MCF 10A (cell line): Measurements from ENCODE around the gene LEMD1. TPM values are rescaled to one million over a fixed set of nuclear protein-coding genes. Genes with fewer than 3 reads are reported as not detected.

Experiments
- BruUV-seq: library from RNA; stranded (reverse); fragments of 400-500 nt; replicated peaks from 2 replicates; lab custom pipeline; 2021; lab: Mats Ljungman, UMichigan
- CTCF ChIA-PET: fragments of 300-600 bp; sonication (Branson Sonifier 250); formaldehyde crosslinking; extraction: SDS; loops from one replicate; lab custom pipeline; 2021; ENCODE audit warnings: antibody characterized with exemption, inconsistent platforms; lab: Yijun Ruan, JAX
- POLR2A ChIA-PET: fragments of 300-600, 350-650 bp; sonication (Branson Sonifier 250); formaldehyde crosslinking; extraction: SDS; loops from one replicate; lab custom pipeline; 2020; ENCODE audit warnings: antibody characterized with exemption, inconsistent platforms; lab: Yijun Ruan, JAX
- DNase-seq: peaks from one replicate; pipeline ENCODE4 v3.0.0-alpha.2; 2018; ENCODE audit not compliant: unreplicated experiment
- H3K27ac Mint-ChIP-seq: one replicate; pipeline ENCODE4 v1.8.0; 2022; ENCODE audit warnings: mild to moderate bottlenecking, low read depth, mixed read lengths; ENCODE audit not compliant: unreplicated experiment
- H3K27me3 Mint-ChIP-seq: one replicate; pipeline ENCODE4 v1.8.0; 2022; ENCODE audit warnings: mixed read lengths; ENCODE audit not compliant: insufficient read depth, unreplicated experiment
- H3K36me3 Mint-ChIP-seq: one replicate; pipeline ENCODE4 v1.8.0; 2022; ENCODE audit warnings: mild to moderate bottlenecking, moderate library complexity, mixed read lengths; ENCODE audit not compliant: insufficient read depth, unreplicated experiment
- H3K4me1 Mint-ChIP-seq: one replicate; pipeline ENCODE4 v1.8.0; 2022; ENCODE audit warnings: mixed read lengths; ENCODE audit not compliant: insufficient read depth, unreplicated experiment
- H3K4me3 Mint-ChIP-seq: one replicate; pipeline ENCODE4 v1.8.0; 2022; ENCODE audit warnings: mild to moderate bottlenecking, moderate library complexity, mixed read lengths; ENCODE audit not compliant: unreplicated experiment
- H3K9me3 Mint-ChIP-seq: one replicate; pipeline ENCODE4 v1.8.0; 2022; ENCODE audit warnings: mixed read lengths; ENCODE audit not compliant: unreplicated experiment
- CTCF ChIP-seq: fragments of 200-600 bp; IDR thresholded peaks from one replicate; pipeline ENCODE4 v1.8.0; 2022; ENCODE audit warnings: antibody characterized with exemption, mild to moderate bottlenecking; ENCODE audit not compliant: unreplicated experiment
- intact Hi-C: fragments of 100-400 bp; cut with micrococcal nuclease; formaldehyde crosslinking; loops from 2 replicates; pipeline ENCODE4 v1.14.1; 2022
- total RNA-seq: library from RNA; stranded (reverse); gene quantifications from 2 replicates; pipeline ENCODE4 v1.2.3, GENCODE V29; 2022

The LEMD1 gene
- total RNA-seq, 1 experiment from 2014 or later: 1.4 TPM

GRCh38 chr1:205381305-205381704 lies 40.6 kb downstream of the LEMD1 start:
- peaks cover 6% of the 10 kb centered on the region for H3K4me1 Mint-ChIP-seq
- ChIA-PET CTCF (interaction anchor here (0.5 to 24.9 kb wide), 7 partner anchors 27 to 148 kb away, joined by 3 to 207 read pairs (median 11); no protein-coding TSS in a partner anchor), POLR2A (no interaction called here)
- no peak for DNase-seq
- intact Hi-C loops: no loop called here
- no TSS peak for BruUV-seq
- no peak for TF ChIP-seq CTCF
- no peak overlapping the region for H3K4me3 Mint-ChIP-seq
- no peaks in the 10 kb centered on the region for H3K36me3 Mint-ChIP-seq
- H3K27me3 Mint-ChIP-seq: no peaks in the 10 kb centered on the region
- H3K27ac Mint-ChIP-seq: no peak overlapping the region
- no peaks in the 10 kb centered on the region for H3K9me3 Mint-ChIP-seq

GRCh38 chr1:205380882-205381281 lies 41.0 kb downstream of the LEMD1 start:
- no peak overlapping the region for H3K4me3 Mint-ChIP-seq
- no TSS peak for BruUV-seq
- CTCF ChIA-PET: interaction anchor here (0.8 to 24.9 kb wide), 8 partner anchors 8 to 148 kb away, joined by 3 to 207 read pairs (median 4); no protein-coding TSS in a partner anchor

GRCh38 chr1:205379056-205379455 lies 42.8 kb downstream of the LEMD1 start:
- Mint-ChIP-seq H3K9me3 (no peaks in the 10 kb centered on the region), H3K27ac (no peak overlapping the region), H3K27me3 (no peaks in the 10 kb centered on the region), H3K4me1 (peaks cover 26% of the 10 kb centered on the region), H3K36me3 (no peaks in the 10 kb centered on the region), H3K4me3 (no peak overlapping the region)
- POLR2A ChIA-PET: interaction anchor here (0.5 to 1.1 kb wide), 4 partner anchors 11 to 204 kb away, joined by 3 to 4 read pairs (median 4); no protein-coding TSS in a partner anchor
- no TSS peak for BruUV-seq
- TF ChIP-seq CTCF: no peak
- CTCF ChIA-PET: interaction anchor here (0.5 to 24.9 kb wide), 4 partner anchors 8 to 107 kb away, joined by 3 to 207 read pairs (median 10); no protein-coding TSS in a partner anchor
- intact Hi-C loops: no loop called here
- no peak for DNase-seq

More at GRCh38 chr1:205380882-205381281, 41.0 kb downstream of the LEMD1 start:
- no peak for TF ChIP-seq CTCF
- Mint-ChIP-seq H3K9me3 (no peaks in the 10 kb centered on the region), H3K27me3 (no peaks in the 10 kb centered on the region), H3K36me3 (no peaks in the 10 kb centered on the region), H3K4me1 (peaks cover 11% of the 10 kb centered on the region), H3K27ac (no peak overlapping the region)
- POLR2A ChIA-PET: no interaction called here
- no peak for DNase-seq
- intact Hi-C loops: no loop called here

GRCh38 chr1:205377355-205377754 lies 44.5 kb downstream of the LEMD1 start:
- H3K27ac Mint-ChIP-seq: no peak overlapping the region
- intact Hi-C loops: no loop called here
- no peak for TF ChIP-seq CTCF
- BruUV-seq: no TSS peak
- H3K9me3 Mint-ChIP-seq: no peaks in the 10 kb centered on the region
- H3K4me3 Mint-ChIP-seq: no peak overlapping the region
- no peaks in the 10 kb centered on the region for H3K27me3 Mint-ChIP-seq
- ChIA-PET CTCF (interaction anchor here (1.1 to 24.9 kb wide), 5 partner anchors 12 to 109 kb away, joined by 3 to 241 read pairs (median 10); partner anchors contain the start of gene KLHDC8A), POLR2A (interaction anchor here (2.7 kb wide), 1 partner anchor 12 kb away, joined by 6 read pairs; no protein-coding TSS in a partner anchor)
- no peak for DNase-seq
- no peaks in the 10 kb centered on the region for H3K36me3 Mint-ChIP-seq
- H3K4me1 Mint-ChIP-seq: peaks cover 36% of the 10 kb centered on the region
